Ishikawa (cell line): Measurements from ENCODE around the gene ASAP2.

ENCODE experiments used
- CEBPB ChIP-seq: IDR thresholded peaks from 2 replicates; pipeline ENCODE4 v1.6.1; 2012
- CREB1 ChIP-seq: IDR thresholded peaks from 2 replicates; pipeline ENCODE4 v1.6.1; 2012; ENCODE audit warnings: low read depth
- EGR1 ChIP-seq: IDR thresholded peaks from 2 replicates; pipeline ENCODE4 v1.6.1; 2012
- EP300 ChIP-seq: IDR thresholded peaks from 2 replicates; pipeline ENCODE4 v1.6.1; 2012; ENCODE audit warnings: borderline replicate concordance
- FOXM1 ChIP-seq: IDR thresholded peaks from 2 replicates; pipeline ENCODE4 v1.6.1; 2012; ENCODE audit warnings: low read depth, borderline replicate concordance
- NFIC ChIP-seq: IDR thresholded peaks from 2 replicates; pipeline ENCODE4 v1.6.1; 2012
- RAD21 ChIP-seq: IDR thresholded peaks from 2 replicates; pipeline ENCODE4 v1.6.1; 2012; ENCODE audit warnings: low read depth
- TAF1 ChIP-seq: IDR thresholded peaks from 2 replicates; pipeline ENCODE4 v1.6.1; 2012; ENCODE audit warnings: low read depth, mild to moderate bottlenecking
- TCF12 ChIP-seq: IDR thresholded peaks from 2 replicates; pipeline ENCODE4 v1.6.1; 2012; ENCODE audit warnings: low read depth
- TEAD4 ChIP-seq: IDR thresholded peaks from 2 replicates; pipeline ENCODE4 v1.6.1; 2012
- YY1 ChIP-seq: IDR thresholded peaks from 2 replicates; pipeline ENCODE4 v1.6.1; 2012; ENCODE audit warnings: low read depth
- ZBTB7A ChIP-seq: IDR thresholded peaks from 2 replicates; pipeline ENCODE4 v1.6.1; 2012; ENCODE audit warnings: low read depth
- TF ChIP-seq, protein P1 (sequence below): IDR thresholded peaks from 2 replicates; pipeline ENCODE4 v1.6.1; 2012; ENCODE audit warnings: low read depth, mild to moderate bottlenecking
- TF ChIP-seq, protein P2 (sequence below): IDR thresholded peaks from 2 replicates; pipeline ENCODE4 v1.6.1; 2012
- TF ChIP-seq, protein P3 (sequence below): IDR thresholded peaks from 2 replicates; pipeline ENCODE4 v1.6.1; 2012

Gene ASAP2

DNA sequence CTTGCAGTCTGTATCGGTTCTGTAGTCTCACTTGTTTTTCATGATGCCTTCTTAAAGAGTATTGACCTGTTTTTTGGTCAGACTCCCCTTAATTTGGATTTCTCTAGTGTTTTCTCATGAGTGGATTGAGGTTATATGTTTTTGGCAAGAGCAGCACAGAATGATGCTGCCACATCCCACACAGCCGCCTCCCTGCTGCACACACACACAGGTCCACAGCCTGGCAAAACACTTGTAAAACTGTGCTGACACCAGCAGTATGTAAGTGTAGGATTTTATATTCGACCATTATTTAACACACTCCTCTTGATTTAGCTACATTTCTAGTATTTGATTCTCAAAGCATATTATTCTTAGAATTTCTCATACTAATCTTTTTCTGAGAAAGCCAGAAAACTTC lies 148.7 kb downstream of the ASAP2 start:
- TF ChIP-seq, protein P1, sequence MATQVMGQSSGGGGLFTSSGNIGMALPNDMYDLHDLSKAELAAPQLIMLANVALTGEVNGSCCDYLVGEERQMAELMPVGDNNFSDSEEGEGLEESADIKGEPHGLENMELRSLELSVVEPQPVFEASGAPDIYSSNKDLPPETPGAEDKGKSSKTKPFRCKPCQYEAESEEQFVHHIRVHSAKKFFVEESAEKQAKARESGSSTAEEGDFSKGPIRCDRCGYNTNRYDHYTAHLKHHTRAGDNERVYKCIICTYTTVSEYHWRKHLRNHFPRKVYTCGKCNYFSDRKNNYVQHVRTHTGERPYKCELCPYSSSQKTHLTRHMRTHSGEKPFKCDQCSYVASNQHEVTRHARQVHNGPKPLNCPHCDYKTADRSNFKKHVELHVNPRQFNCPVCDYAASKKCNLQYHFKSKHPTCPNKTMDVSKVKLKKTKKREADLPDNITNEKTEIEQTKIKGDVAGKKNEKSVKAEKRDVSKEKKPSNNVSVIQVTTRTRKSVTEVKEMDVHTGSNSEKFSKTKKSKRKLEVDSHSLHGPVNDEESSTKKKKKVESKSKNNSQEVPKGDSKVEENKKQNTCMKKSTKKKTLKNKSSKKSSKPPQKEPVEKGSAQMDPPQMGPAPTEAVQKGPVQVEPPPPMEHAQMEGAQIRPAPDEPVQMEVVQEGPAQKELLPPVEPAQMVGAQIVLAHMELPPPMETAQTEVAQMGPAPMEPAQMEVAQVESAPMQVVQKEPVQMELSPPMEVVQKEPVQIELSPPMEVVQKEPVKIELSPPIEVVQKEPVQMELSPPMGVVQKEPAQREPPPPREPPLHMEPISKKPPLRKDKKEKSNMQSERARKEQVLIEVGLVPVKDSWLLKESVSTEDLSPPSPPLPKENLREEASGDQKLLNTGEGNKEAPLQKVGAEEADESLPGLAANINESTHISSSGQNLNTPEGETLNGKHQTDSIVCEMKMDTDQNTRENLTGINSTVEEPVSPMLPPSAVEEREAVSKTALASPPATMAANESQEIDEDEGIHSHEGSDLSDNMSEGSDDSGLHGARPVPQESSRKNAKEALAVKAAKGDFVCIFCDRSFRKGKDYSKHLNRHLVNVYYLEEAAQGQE, result no peak
- no peak for TF ChIP-seq RAD21
- TF ChIP-seq TAF1, result no peak
- TF ChIP-seq FOXM1, result no peak
- no peak for TF ChIP-seq TEAD4
- no peak for TF ChIP-seq ZBTB7A
- TF ChIP-seq YY1, result no peak
- TF ChIP-seq TCF12, result no peak
- no peak for TF ChIP-seq CREB1
- TF ChIP-seq EP300, result no peak
- no peak for TF ChIP-seq CEBPB
- TF ChIP-seq, protein P2, sequence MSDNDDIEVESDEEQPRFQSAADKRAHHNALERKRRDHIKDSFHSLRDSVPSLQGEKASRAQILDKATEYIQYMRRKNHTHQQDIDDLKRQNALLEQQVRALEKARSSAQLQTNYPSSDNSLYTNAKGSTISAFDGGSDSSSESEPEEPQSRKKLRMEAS, result no peak
- TF ChIP-seq NFIC, result no peak
- TF ChIP-seq EGR1, result no peak
- TF ChIP-seq, protein P3, sequence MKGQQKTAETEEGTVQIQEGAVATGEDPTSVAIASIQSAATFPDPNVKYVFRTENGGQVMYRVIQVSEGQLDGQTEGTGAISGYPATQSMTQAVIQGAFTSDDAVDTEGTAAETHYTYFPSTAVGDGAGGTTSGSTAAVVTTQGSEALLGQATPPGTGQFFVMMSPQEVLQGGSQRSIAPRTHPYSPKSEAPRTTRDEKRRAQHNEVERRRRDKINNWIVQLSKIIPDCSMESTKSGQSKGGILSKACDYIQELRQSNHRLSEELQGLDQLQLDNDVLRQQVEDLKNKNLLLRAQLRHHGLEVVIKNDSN, result no peak

DNA sequence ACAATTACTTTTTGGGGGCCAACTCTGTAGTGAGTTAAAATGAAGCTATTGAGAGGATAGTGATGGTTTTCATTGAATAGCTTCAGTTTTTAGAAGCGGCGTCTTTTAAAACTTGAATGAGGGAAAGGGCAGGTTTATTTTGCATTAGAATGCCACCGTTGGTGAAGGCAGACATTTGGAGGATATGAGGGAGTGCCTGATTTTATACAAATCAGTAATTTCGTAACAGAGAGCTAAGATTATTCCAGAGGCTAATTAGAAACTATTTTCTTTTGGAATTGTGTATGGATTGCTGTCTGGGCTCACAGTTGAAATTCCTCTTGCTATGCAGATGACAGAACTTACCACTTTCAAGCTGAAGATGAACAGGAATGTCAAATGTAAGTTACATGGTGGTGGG lies 149.1 kb downstream of the ASAP2 start:
- TF ChIP-seq TAF1 (no peak), EGR1 (no peak), RAD21 (no peak), YY1 (no peak), TEAD4 (no peak), NFIC (no peak), CEBPB (no peak), ZBTB7A (no peak)
- TF ChIP-seq, protein P2, result no peak

DNA sequence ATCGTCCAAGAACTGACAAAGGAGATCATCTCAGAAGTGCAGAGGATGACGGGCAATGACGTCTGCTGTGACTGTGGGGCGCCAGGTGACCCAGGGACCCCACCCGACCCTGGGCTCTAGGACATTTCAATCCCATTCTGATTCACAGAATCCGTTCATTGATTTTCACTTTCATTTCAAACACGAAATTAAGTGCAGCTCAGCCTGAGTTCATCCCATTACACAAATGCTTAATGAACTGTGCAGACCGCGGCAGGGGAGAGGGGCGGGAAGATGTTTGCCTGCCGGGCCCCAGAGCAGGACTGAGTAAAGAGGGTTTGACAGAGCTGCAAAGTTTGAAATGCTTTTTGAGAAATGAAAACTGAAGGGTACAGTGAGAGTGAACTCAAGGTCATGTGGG lies 149.6 kb downstream of the ASAP2 start:
- TF ChIP-seq TEAD4, result no peak
- no peak for TF ChIP-seq NFIC
- TF ChIP-seq EGR1, result no peak
- no peak for TF ChIP-seq FOXM1
- TF ChIP-seq RAD21, result no peak
- TF ChIP-seq CREB1, result no peak
- TF ChIP-seq CEBPB, result no peak
- TF ChIP-seq, protein P3, result no peak
- TF ChIP-seq, protein P2, result no peak
- no peak for TF ChIP-seq TCF12
- no peak for TF ChIP-seq TAF1
- no peak for TF ChIP-seq EP300
- TF ChIP-seq YY1, result no peak
- TF ChIP-seq, protein P1, result no peak
- no peak for TF ChIP-seq ZBTB7A

DNA sequence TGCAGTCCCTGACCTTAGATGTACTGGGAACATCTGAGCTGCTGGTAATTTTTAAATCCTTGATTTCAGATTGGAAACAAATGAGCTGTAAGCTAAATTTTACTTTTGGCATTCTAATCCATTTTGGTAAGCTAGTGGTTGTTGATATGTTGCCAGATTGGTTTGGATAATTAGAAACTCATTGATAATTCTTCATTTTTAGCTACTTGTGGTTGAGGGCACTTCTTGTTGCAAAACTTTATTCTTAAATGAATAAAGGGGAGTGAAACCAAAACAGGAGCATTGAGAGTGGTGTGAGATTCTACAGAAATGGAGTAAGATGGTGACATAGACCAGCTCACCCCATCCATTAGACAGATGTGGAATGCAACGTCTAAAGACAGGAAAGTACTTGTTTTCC lies 152.2 kb downstream of the ASAP2 start:
- TF ChIP-seq FOXM1, result no peak
- TF ChIP-seq TEAD4, result no peak
- TF ChIP-seq NFIC, result no peak
- TF ChIP-seq CEBPB, result no peak
- no peak for TF ChIP-seq ZBTB7A
- TF ChIP-seq TCF12, result no peak
- no peak for TF ChIP-seq EP300
- no peak for TF ChIP-seq CREB1
- TF ChIP-seq RAD21, result no peak
- TF ChIP-seq, protein P2, result no peak
- no peak for TF ChIP-seq EGR1
- TF ChIP-seq, protein P3, result no peak
- no peak for TF ChIP-seq YY1
- no peak for TF ChIP-seq TAF1

DNA sequence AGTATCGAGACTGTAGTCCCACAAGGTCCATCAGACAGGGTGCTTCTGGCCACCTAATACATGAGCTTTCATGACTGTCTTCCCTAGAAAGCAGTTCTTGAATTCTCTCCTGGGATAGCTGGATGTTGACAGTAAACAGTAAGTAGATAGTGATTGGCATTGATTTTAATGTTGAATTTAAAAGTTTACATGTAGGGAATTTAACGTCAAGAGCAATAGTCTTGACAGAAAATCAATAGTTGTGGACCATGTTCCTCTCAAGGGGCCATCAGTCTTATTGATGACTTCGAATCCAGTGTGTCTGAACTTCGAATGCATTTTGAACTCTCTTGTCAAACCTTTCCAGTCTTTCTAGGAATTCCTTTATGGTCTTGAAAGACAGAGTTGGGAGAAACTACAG lies 152.9 kb downstream of the ASAP2 start:
- TF ChIP-seq EP300 (no peak), CEBPB (no peak), ZBTB7A (no peak), TCF12 (no peak), TAF1 (no peak), EGR1 (no peak), FOXM1 (no peak), YY1 (no peak), NFIC (no peak), CREB1 (no peak), TEAD4 (no peak), RAD21 (no peak)
- TF ChIP-seq, protein P2, result no peak
- TF ChIP-seq, protein P3, result no peak
- TF ChIP-seq, protein P1, result no peak
